Ishikawa (cell line): ENCODE data around the gene DMWD.
A peak's percentile ranks its signal among the peaks of the same experiment; 100 is the strongest.

Source experiments
- CEBPB ChIP-seq: IDR thresholded peaks from 2 replicates; pipeline ENCODE4 v1.6.1; 2012
- CREB1 ChIP-seq: IDR thresholded peaks from 2 replicates; pipeline ENCODE4 v1.6.1; 2012; ENCODE audit warnings: low read depth
- EGR1 ChIP-seq: IDR thresholded peaks from 2 replicates; pipeline ENCODE4 v1.6.1; 2012
- EP300 ChIP-seq: IDR thresholded peaks from 2 replicates; pipeline ENCODE4 v1.6.1; 2012; ENCODE audit warnings: borderline replicate concordance
- FOXM1 ChIP-seq: IDR thresholded peaks from 2 replicates; pipeline ENCODE4 v1.6.1; 2012; ENCODE audit warnings: low read depth, borderline replicate concordance
- MAX ChIP-seq: IDR thresholded peaks from 2 replicates; pipeline ENCODE4 v1.6.1; 2012
- NFIC ChIP-seq: IDR thresholded peaks from 2 replicates; pipeline ENCODE4 v1.6.1; 2012
- RAD21 ChIP-seq: IDR thresholded peaks from 2 replicates; pipeline ENCODE4 v1.6.1; 2012; ENCODE audit warnings: low read depth
- REST ChIP-seq: IDR thresholded peaks from 2 replicates; pipeline ENCODE4 v1.6.1; 2012; ENCODE audit warnings: low read depth, mild to moderate bottlenecking
- TAF1 ChIP-seq: IDR thresholded peaks from 2 replicates; pipeline ENCODE4 v1.6.1; 2012; ENCODE audit warnings: low read depth, mild to moderate bottlenecking
- TCF12 ChIP-seq: IDR thresholded peaks from 2 replicates; pipeline ENCODE4 v1.6.1; 2012; ENCODE audit warnings: low read depth
- TEAD4 ChIP-seq: IDR thresholded peaks from 2 replicates; pipeline ENCODE4 v1.6.1; 2012
- USF1 ChIP-seq: IDR thresholded peaks from 2 replicates; pipeline ENCODE4 v1.6.1; 2012
- YY1 ChIP-seq: IDR thresholded peaks from 2 replicates; pipeline ENCODE4 v1.6.1; 2012; ENCODE audit warnings: low read depth
- ZBTB7A ChIP-seq: IDR thresholded peaks from 2 replicates; pipeline ENCODE4 v1.6.1; 2012; ENCODE audit warnings: low read depth

DMWD gene

GRCh38 chr19:45824531-45825262, 32.1 kb upstream of the DMWD start:
- TF ChIP-seq RAD21 (no peak), CEBPB (no peak), REST (no peak), TEAD4 (no peak), ZBTB7A (no peak), CREB1 (no peak), EP300 (no peak), TCF12 (no peak), EGR1 (no peak), USF1 (no peak), TAF1 (no peak), YY1 (no peak), FOXM1 (no peak), NFIC (no peak), MAX (no peak)

GRCh38 chr19:45824041-45824471, 31.4 kb upstream of the DMWD start:
- TF ChIP-seq TCF12 (peak; percentile 36; the same call in 1 of the 2 replicates), TAF1 (no peak), NFIC (peak; percentile 78)

GRCh38 chr19:45823182-45823581, 30.5 kb upstream of the DMWD start:
- TF ChIP-seq ZBTB7A (no peak), CEBPB (no peak), EP300 (peak; percentile 39; the same call in 1 of the 2 replicates)

- TF ChIP-seq EGR1: no peak
- no peak for TF ChIP-seq ZBTB7A
- no peak for TF ChIP-seq EP300
- TF ChIP-seq TCF12: no peak
- no peak for TF ChIP-seq USF1
- TF ChIP-seq CEBPB: no peak
- no peak for TF ChIP-seq CREB1
- no peak for TF ChIP-seq REST
- no peak for TF ChIP-seq NFIC
- TF ChIP-seq YY1: no peak
Measured at GRCh38 chr19:45822716-45823115, 30.1 kb upstream of the DMWD start.

- TF ChIP-seq RAD21 (no peak), MAX (no peak)
Measured at GRCh38 chr19:45821570-45821969, 28.9 kb upstream of the DMWD start.

GRCh38 chr19:45821103-45821521, 28.5 kb upstream of the DMWD start:
- TF ChIP-seq NFIC (no peak), EGR1 (no peak), MAX (no peak), RAD21 (no peak), FOXM1 (no peak), EP300 (no peak), ZBTB7A (no peak), TAF1 (no peak), REST (no peak), USF1 (no peak), YY1 (no peak), CREB1 (no peak)
